Fibroblast of lung (primary cell): Measurements from ENCODE around the gene MYO9A. TPM values are rescaled to one million over a fixed set of nuclear protein-coding genes. Genes with fewer than 3 reads are reported as not detected.

Source experiments
- DNase-seq, 2 donors: peaks; one replicate each; pipeline versions ENCODE4 v3.0.0 to v3.0.0-alpha.2; 2010; ENCODE audit warnings: low read depth in 2 of 2
- H2AFZ ChIP-seq: 2 replicates; pipeline ENCODE4 v1.5.1; 2012; ENCODE audit warnings: low read length, control low read depth, inconsistent platforms
- H3K27ac ChIP-seq: 2 replicates; pipeline ENCODE4 v1.5.1; 2011; ENCODE audit warnings: low read length, control low read depth; ENCODE audit not compliant: insufficient read depth
- H3K27me3 ChIP-seq: 2 replicates; pipeline ENCODE4 v1.5.1; 2011; ENCODE audit warnings: mild to moderate bottlenecking, low read length; ENCODE audit not compliant: control insufficient read depth, insufficient read depth
- H3K36me3 ChIP-seq: 2 replicates; pipeline ENCODE4 v1.5.1; 2011; ENCODE audit warnings: low read length; ENCODE audit not compliant: control insufficient read depth, insufficient read depth
- H3K4me1 ChIP-seq: 2 replicates; pipeline ENCODE4 v1.5.1; 2011; ENCODE audit warnings: low read length; ENCODE audit not compliant: control insufficient read depth, insufficient read depth; ENCODE audit errors: extremely low read depth
- H3K4me2 ChIP-seq: 2 replicates; pipeline ENCODE4 v1.5.1; 2011; ENCODE audit warnings: low read length, control low read depth; ENCODE audit not compliant: insufficient read depth; ENCODE audit errors: extremely low read depth
- H3K4me3 ChIP-seq, 4 experiments: fragments of 200-600 bp in 1 of 4; sonication (generic) in 1 of 4; replicated peaks in 1 of 4; 2 replicates each; pipeline ENCODE4 v1.5.1; 2011 to 2016; ENCODE audit warnings: low read length in 4 of 4, low read depth in 3 of 4, mild to moderate bottlenecking in 3 of 4, control low read depth in 2 of 4, inconsistent platforms in 1 of 4, mixed read lengths in 1 of 4; ENCODE audit not compliant: insufficient read depth in 1 of 4; ENCODE audit errors: control extremely low read depth in 1 of 4
- H3K79me2 ChIP-seq: 2 replicates; pipeline ENCODE4 v1.5.1; 2012; ENCODE audit warnings: mild to moderate bottlenecking, low read length, inconsistent platforms; ENCODE audit not compliant: control insufficient read depth, insufficient read depth
- H3K9ac ChIP-seq: 2 replicates; pipeline ENCODE4 v1.5.1; 2011; ENCODE audit warnings: mild to moderate bottlenecking, low read length, control low read depth; ENCODE audit not compliant: insufficient read depth
- H3K9me3 ChIP-seq: 2 replicates; pipeline ENCODE4 v1.5.1; 2012; ENCODE audit warnings: low read depth, low read length; ENCODE audit not compliant: control insufficient read depth, insufficient read depth
- H4K20me1 ChIP-seq: 2 replicates; pipeline ENCODE4 v1.5.1; 2011; ENCODE audit warnings: low read length; ENCODE audit not compliant: control insufficient read depth, insufficient read depth; ENCODE audit errors: extremely low read depth
- EZH2 ChIP-seq: IDR thresholded peaks from 2 replicates; pipeline ENCODE4 v1.5.1; 2012; ENCODE audit warnings: low read length, control low read depth, mild to moderate bottlenecking; ENCODE audit errors: missing control alignments
- polyA plus RNA-seq, 2 donors: library from polyadenylated mRNA; depleted of rRNA in 1 of 2; stranded (reverse) in 1 of 2; unstranded in 1 of 2; fragments of >200 nt; gene quantifications; 2 replicates each; pipeline ENCODE4 v1.2.1, GENCODE V29; 2011 to 2012; ENCODE audit warnings: missing spikeins in 1 of 2
- total RNA-seq: library from RNA; depleted of rRNA; stranded (reverse); fragments of >200 nt; gene quantifications from 2 replicates; pipeline ENCODE4 v1.2.1, GENCODE V29; 2014
- TF ChIP-seq, protein P1 (sequence below), 2 donors: IDR thresholded peaks in 1 of 2; conservative IDR thresholded peaks in 1 of 2; 1 replicate in 1 of 2; 2 replicates in 1 of 2; pipeline ENCODE4 v1.5.1; 2011 to 2012; ENCODE audit warnings: low read length in 2 of 2, control low read depth in 1 of 2, inconsistent platforms in 1 of 2, low read depth in 1 of 2, mild to moderate bottlenecking in 1 of 2

The MYO9A gene
- total and polyA plus RNA-seq, 2 donors (not counting 1 experiment from before 2014, with no cell fraction given): 12.8 to 48.6 TPM

DNA sequence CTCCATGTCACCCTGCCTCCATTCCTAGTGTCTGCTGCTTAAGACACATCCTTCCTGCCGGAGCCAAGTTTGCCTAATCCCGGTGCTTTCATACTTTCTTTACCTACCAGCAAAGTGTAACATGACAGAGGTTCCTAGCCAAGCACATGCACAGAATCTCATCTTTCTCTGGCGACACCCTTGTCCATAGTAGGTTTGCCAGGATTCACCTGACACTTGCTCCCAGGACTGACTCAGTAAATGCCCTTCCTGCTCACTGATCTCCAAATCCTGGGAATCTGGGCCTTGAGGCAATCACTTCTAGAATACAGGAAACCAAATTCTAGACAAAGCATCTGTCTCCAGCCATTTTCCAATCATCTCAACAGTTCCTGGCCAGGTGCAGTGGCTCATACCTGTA, 317.8 kb downstream of the MYO9A start:
- Histone ChIP-seq H2AFZ (no peak overlapping the region), H3K36me3 (no peaks in the 10 kb centered on the region), H4K20me1 (no peaks in the 10 kb centered on the region), H3K79me2 (no peaks in the 10 kb centered on the region), H3K27ac (peak overlapping the region; percentile 58), H3K4me2 (no peak overlapping the region), H3K4me3 (no peak overlapping the region), H3K4me1 (peaks cover 4% of the 10 kb centered on the region), H3K9me3 (no peaks in the 10 kb centered on the region), H3K9ac (no peak overlapping the region), H3K27me3 (no peaks in the 10 kb centered on the region)
- no peak for TF ChIP-seq EZH2
- TF ChIP-seq, protein P1, sequence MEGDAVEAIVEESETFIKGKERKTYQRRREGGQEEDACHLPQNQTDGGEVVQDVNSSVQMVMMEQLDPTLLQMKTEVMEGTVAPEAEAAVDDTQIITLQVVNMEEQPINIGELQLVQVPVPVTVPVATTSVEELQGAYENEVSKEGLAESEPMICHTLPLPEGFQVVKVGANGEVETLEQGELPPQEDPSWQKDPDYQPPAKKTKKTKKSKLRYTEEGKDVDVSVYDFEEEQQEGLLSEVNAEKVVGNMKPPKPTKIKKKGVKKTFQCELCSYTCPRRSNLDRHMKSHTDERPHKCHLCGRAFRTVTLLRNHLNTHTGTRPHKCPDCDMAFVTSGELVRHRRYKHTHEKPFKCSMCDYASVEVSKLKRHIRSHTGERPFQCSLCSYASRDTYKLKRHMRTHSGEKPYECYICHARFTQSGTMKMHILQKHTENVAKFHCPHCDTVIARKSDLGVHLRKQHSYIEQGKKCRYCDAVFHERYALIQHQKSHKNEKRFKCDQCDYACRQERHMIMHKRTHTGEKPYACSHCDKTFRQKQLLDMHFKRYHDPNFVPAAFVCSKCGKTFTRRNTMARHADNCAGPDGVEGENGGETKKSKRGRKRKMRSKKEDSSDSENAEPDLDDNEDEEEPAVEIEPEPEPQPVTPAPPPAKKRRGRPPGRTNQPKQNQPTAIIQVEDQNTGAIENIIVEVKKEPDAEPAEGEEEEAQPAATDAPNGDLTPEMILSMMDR (conservative IDR thresholded peaks at IDR 0.05 in 1 of 2, IDR thresholded peaks at IDR 0.05 in 1 of 2; ENCODE audit: low read depth in 1 of 2, low read length in 2 of 2): no peak
- DNase-seq: peak in 1 of 2 donors; percentile 14

DNA sequence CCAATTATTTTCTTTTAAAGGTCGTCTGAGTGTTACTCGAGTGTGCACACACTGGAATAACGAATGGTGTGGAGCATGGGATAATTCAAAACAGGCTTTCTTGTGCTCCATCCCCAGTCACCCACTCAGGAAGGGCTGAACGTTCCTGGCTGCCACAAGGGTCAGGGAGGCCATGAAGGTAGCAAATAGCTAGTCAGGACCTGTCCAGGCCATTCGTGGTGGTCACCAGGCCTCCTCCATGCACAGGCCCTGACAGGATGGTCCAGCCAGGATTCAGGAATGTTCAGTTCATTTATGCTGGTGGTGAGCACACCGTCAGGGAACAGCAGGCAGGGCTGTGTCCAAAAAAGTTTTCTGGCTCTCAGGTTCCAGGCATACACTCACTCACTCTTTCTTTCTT, 319.3 kb downstream of the MYO9A start:
- no peak for DNase-seq
- Histone ChIP-seq H3K27ac (no peak overlapping the region), H2AFZ (no peak overlapping the region), H3K4me3 (no peak overlapping the region), H3K4me1 (peaks cover 4% of the 10 kb centered on the region), H3K27me3 (no peaks in the 10 kb centered on the region), H3K36me3 (no peaks in the 10 kb centered on the region), H3K4me2 (no peak overlapping the region), H3K79me2 (no peaks in the 10 kb centered on the region), H4K20me1 (no peaks in the 10 kb centered on the region), H3K9me3 (no peaks in the 10 kb centered on the region), H3K9ac (no peak overlapping the region)
- TF ChIP-seq EZH2: no peak
- TF ChIP-seq, protein P1 (conservative IDR thresholded peaks at IDR 0.05 in 1 of 2, IDR thresholded peaks at IDR 0.05 in 1 of 2; ENCODE audit: low read depth in 1 of 2, low read length in 2 of 2): no peak

DNA sequence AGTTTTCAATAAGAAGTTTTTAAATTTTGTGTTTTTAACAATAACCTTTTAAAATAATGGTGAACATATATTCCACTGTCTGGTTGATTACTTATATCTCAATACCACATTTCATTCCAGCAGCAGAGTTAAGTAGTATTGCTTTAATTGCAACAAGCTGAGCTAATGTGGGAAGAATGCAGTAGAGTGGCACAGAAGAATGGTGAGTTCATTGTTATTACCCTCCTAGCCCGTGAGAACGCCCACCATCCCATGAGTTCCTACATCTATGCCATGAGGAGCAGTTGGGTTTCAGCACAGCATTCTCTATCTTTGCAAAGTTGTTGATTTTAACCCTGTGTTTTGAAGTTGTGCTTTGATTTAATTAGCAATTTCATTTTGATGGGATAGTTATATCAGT, 325.4 kb downstream of the MYO9A start:
- H3K27me3 ChIP-seq: no peaks in the 10 kb centered on the region
- H4K20me1 ChIP-seq: no peaks in the 10 kb centered on the region
- DNase-seq: peak; percentile 64 to 87
- H3K36me3 ChIP-seq: no peaks in the 10 kb centered on the region
- H3K9me3 ChIP-seq: no peaks in the 10 kb centered on the region
- no peak for TF ChIP-seq EZH2
- TF ChIP-seq, protein P1 (conservative IDR thresholded peaks at IDR 0.05 in 1 of 2, IDR thresholded peaks at IDR 0.05 in 1 of 2; ENCODE audit: low read depth in 1 of 2, low read length in 2 of 2): no peak
- no peak overlapping the region for H3K27ac ChIP-seq
- H3K4me3 ChIP-seq: no peak overlapping the region
- no peak overlapping the region for H2AFZ ChIP-seq
- H3K4me1 ChIP-seq: no peaks in the 10 kb centered on the region
- no peak overlapping the region for H3K4me2 ChIP-seq
- H3K9ac ChIP-seq: no peak overlapping the region
- H3K79me2 ChIP-seq: no peaks in the 10 kb centered on the region
